PFSK-1 (cell line): ENCODE data around the gene ATP11B.

Experiments
- FOXP2 ChIP-seq: optimal IDR thresholded peaks from 2 replicates; pipeline ENCODE3; 2011; ENCODE audit warnings: borderline replicate concordance, control low read depth, inconsistent platforms; ENCODE audit not compliant: insufficient read depth; ENCODE audit errors: extremely low read length, extremely low read depth
- POLR2AphosphoS5 ChIP-seq: IDR thresholded peaks from 2 replicates; pipeline ENCODE4 v1.6.1; 2012; ENCODE audit warnings: low read depth, mild to moderate bottlenecking, control low read depth, low read length, moderate library complexity
- REST ChIP-seq, 2 experiments: IDR thresholded peaks; 2 replicates each; pipeline versions ENCODE4 v1.6.1 to v1.8.0; 2011 to 2012; ENCODE audit warnings: low read depth in 2 of 2, low read length in 2 of 2, control low read depth in 1 of 2, inconsistent platforms in 1 of 2, mild to moderate bottlenecking in 1 of 2, moderate library complexity in 1 of 2; ENCODE audit not compliant: insufficient read depth in 1 of 2
- SIN3A ChIP-seq: IDR thresholded peaks from 2 replicates; pipeline ENCODE4 v1.6.1; 2012; ENCODE audit warnings: mild to moderate bottlenecking, low read length, moderate library complexity, borderline replicate concordance; ENCODE audit not compliant: insufficient read depth
- TAF1 ChIP-seq: IDR thresholded peaks from 2 replicates; pipeline ENCODE4 v1.6.1; 2012; ENCODE audit warnings: low read length, control low read depth, borderline replicate concordance; ENCODE audit not compliant: insufficient read depth

The ATP11B gene

GRCh38 chr3:182796310-182796709 lies 3.0 kb downstream of the ATP11B start:
- no peak for TF ChIP-seq FOXP2
- no peak for TF ChIP-seq SIN3A
- TF ChIP-seq REST (IDR thresholded peaks at IDR 0.05; ENCODE audit: insufficient read depth in 1 of 2, low read depth in 2 of 2, low read length in 2 of 2), result no peak
- TF ChIP-seq POLR2AphosphoS5, result no peak
- TF ChIP-seq TAF1, result no peak

GRCh38 chr3:182797876-182798275 lies 4.6 kb downstream of the ATP11B start:
- TF ChIP-seq FOXP2 (no peak), REST (IDR thresholded peaks at IDR 0.05; ENCODE audit: insufficient read depth in 1 of 2, low read depth in 2 of 2, low read length in 2 of 2) (no peak), POLR2AphosphoS5 (no peak), SIN3A (no peak), TAF1 (no peak)

GRCh38 chr3:182800508-182800907 lies 7.2 kb downstream of the ATP11B start:
- TF ChIP-seq POLR2AphosphoS5, result no peak
- TF ChIP-seq TAF1, result no peak
- TF ChIP-seq REST (IDR thresholded peaks at IDR 0.05; ENCODE audit: insufficient read depth in 1 of 2, low read depth in 2 of 2, low read length in 2 of 2), result no peak

- no peak for TF ChIP-seq FOXP2
- no peak for TF ChIP-seq SIN3A
- no peak for TF ChIP-seq POLR2AphosphoS5
- no peak for TF ChIP-seq REST (IDR thresholded peaks at IDR 0.05; ENCODE audit: insufficient read depth in 1 of 2, low read depth in 2 of 2, low read length in 2 of 2)
- no peak for TF ChIP-seq TAF1
Observed at GRCh38 chr3:182802413-182803390, 9.4 kb downstream of the ATP11B start.
